ENCODE results near the gene ZBBX.
A peak's percentile ranks its signal among the peaks of the same experiment; 100 is the strongest.
"Not testable (repeated sequence)": the region's sequence is repeated elsewhere in the genome, so short reads cannot be mapped to it uniquely, and the experiment has no call there.

ZBBX gene

GRCh38 chr3:167380004-167380689 is at the start of gene ZBBX:
TSS of gene ZBBX (minus strand) at chr3:167380297. CDS start at chr3:167372901, 7,396 bp downstream.
- DNase-seq (ENCODE audit: low spot score in 2 of 2) (peak; percentile 69 to 74), ATAC-seq (replicated peaks; ENCODE audit: extremely low read depth, poor library complexity, severe bottlenecking) (peak; percentile 81)
- no peaks in the 10 kb centered on the region for H3K9me3 Mint-ChIP-seq
- peak within 1 kb of the TSS; percentile 81 for H3K27ac Mint-ChIP-seq (ENCODE audit: low read depth)
- peak within 1 kb of the TSS; percentile 66 for H3K4me3 Mint-ChIP-seq
- peaks cover 10% of the 10 kb centered on the region for H3K4me1 Mint-ChIP-seq
- no peaks in the 10 kb centered on the region for H3K27me3 Mint-ChIP-seq
- no peaks in the 10 kb centered on the region for H3K36me3 Mint-ChIP-seq (ENCODE audit: insufficient read depth)

GRCh38 chr3:167426962-167427361 is 46.9 kb upstream of the ZBBX start:
- peaks cover 14% of the 10 kb centered on the region for H3K9me3 Mint-ChIP-seq
- H3K27me3 Mint-ChIP-seq; H3K4me1 Mint-ChIP-seq; H3K27ac Mint-ChIP-seq (ENCODE audit: low read depth); ATAC-seq (replicated peaks; ENCODE audit: extremely low read depth, poor library complexity, severe bottlenecking); H3K4me3 Mint-ChIP-seq; DNase-seq (ENCODE audit: low spot score in 2 of 2); H3K36me3 Mint-ChIP-seq (ENCODE audit: insufficient read depth): not testable (repeated sequence)

- not testable (repeated sequence) for H3K27ac Mint-ChIP-seq (ENCODE audit: low read depth); H3K27me3 Mint-ChIP-seq; H3K4me1 Mint-ChIP-seq; DNase-seq (ENCODE audit: low spot score in 2 of 2); ATAC-seq (replicated peaks; ENCODE audit: extremely low read depth, poor library complexity, severe bottlenecking); H3K4me3 Mint-ChIP-seq; H3K36me3 Mint-ChIP-seq (ENCODE audit: insufficient read depth)
- H3K9me3 Mint-ChIP-seq: peaks cover 14% of the 10 kb centered on the region
Observed at GRCh38 chr3:167422396-167422795, 42.3 kb upstream of the ZBBX start.

GRCh38 chr3:167409611-167410010 is 29.5 kb upstream of the ZBBX start:
- no peaks in the 10 kb centered on the region for H3K4me1 Mint-ChIP-seq
- no peaks in the 10 kb centered on the region for H3K36me3 Mint-ChIP-seq (ENCODE audit: insufficient read depth)

GRCh38 chr3:167406876-167407492 is 26.9 kb upstream of the ZBBX start:
- no peaks in the 10 kb centered on the region for H3K4me1 Mint-ChIP-seq
- ATAC-seq (replicated peaks; ENCODE audit: extremely low read depth, poor library complexity, severe bottlenecking): no peak
- DNase-seq (ENCODE audit: low spot score in 2 of 2): no peak
- H3K27me3 Mint-ChIP-seq: no peaks in the 10 kb centered on the region
- H3K27ac Mint-ChIP-seq (ENCODE audit: low read depth): no peak overlapping the region
- no peak overlapping the region for H3K4me3 Mint-ChIP-seq
- H3K9me3 Mint-ChIP-seq: no peaks in the 10 kb centered on the region
- no peaks in the 10 kb centered on the region for H3K36me3 Mint-ChIP-seq (ENCODE audit: insufficient read depth)

More at GRCh38 chr3:167409611-167410010, 29.5 kb upstream of the ZBBX start:
- no peak for DNase-seq (ENCODE audit: low spot score in 2 of 2)
- no peak for ATAC-seq (replicated peaks; ENCODE audit: extremely low read depth, poor library complexity, severe bottlenecking)
- no peaks in the 10 kb centered on the region for H3K9me3 Mint-ChIP-seq
- no peak overlapping the region for H3K4me3 Mint-ChIP-seq
- no peak overlapping the region for H3K27ac Mint-ChIP-seq (ENCODE audit: low read depth)
- H3K27me3 Mint-ChIP-seq: no peaks in the 10 kb centered on the region

- Mint-ChIP-seq H3K27ac (ENCODE audit: low read depth) (no peak overlapping the region), H3K4me3 (no peak overlapping the region), H3K4me1 (no peaks in the 10 kb centered on the region), H3K9me3 (no peaks in the 10 kb centered on the region), H3K27me3 (no peaks in the 10 kb centered on the region), H3K36me3 (ENCODE audit: insufficient read depth) (no peaks in the 10 kb centered on the region)
- no peak for ATAC-seq (replicated peaks; ENCODE audit: extremely low read depth, poor library complexity, severe bottlenecking)
- no peak for DNase-seq (ENCODE audit: low spot score in 2 of 2)
Observed at GRCh38 chr3:167397826-167398225, 17.7 kb upstream of the ZBBX start.

GRCh38 chr3:167396075-167396474 is 16.0 kb upstream of the ZBBX start:
- Mint-ChIP-seq H3K9me3 (no peaks in the 10 kb centered on the region), H3K27ac (ENCODE audit: low read depth) (no peak overlapping the region), H3K4me1 (no peaks in the 10 kb centered on the region), H3K36me3 (ENCODE audit: insufficient read depth) (no peaks in the 10 kb centered on the region), H3K4me3 (no peak overlapping the region), H3K27me3 (no peaks in the 10 kb centered on the region)
- no peak for DNase-seq (ENCODE audit: low spot score in 2 of 2)
- no peak for ATAC-seq (replicated peaks; ENCODE audit: extremely low read depth, poor library complexity, severe bottlenecking)

GRCh38 chr3:167394003-167394402 is 13.9 kb upstream of the ZBBX start:
- DNase-seq (ENCODE audit: low spot score in 2 of 2) (no peak), ATAC-seq (replicated peaks; ENCODE audit: extremely low read depth, poor library complexity, severe bottlenecking) (no peak)
- H3K4me1 Mint-ChIP-seq: no peaks in the 10 kb centered on the region
- H3K27me3 Mint-ChIP-seq: no peaks in the 10 kb centered on the region
- H3K27ac Mint-ChIP-seq (ENCODE audit: low read depth): no peak overlapping the region
- H3K4me3 Mint-ChIP-seq: no peak overlapping the region
- no peaks in the 10 kb centered on the region for H3K9me3 Mint-ChIP-seq
- no peaks in the 10 kb centered on the region for H3K36me3 Mint-ChIP-seq (ENCODE audit: insufficient read depth)

- no peak for ATAC-seq (replicated peaks; ENCODE audit: extremely low read depth, poor library complexity, severe bottlenecking)
Observed at GRCh38 chr3:167382155-167382554, 2.1 kb upstream of the ZBBX start.

GRCh38 chr3:167375478-167375877 is 4.6 kb downstream of the ZBBX start:
- H3K9me3 Mint-ChIP-seq: no peaks in the 10 kb centered on the region
- H3K27ac Mint-ChIP-seq (ENCODE audit: low read depth): no peak overlapping the region
- ATAC-seq (replicated peaks; ENCODE audit: extremely low read depth, poor library complexity, severe bottlenecking): no peak
- no peaks in the 10 kb centered on the region for H3K36me3 Mint-ChIP-seq (ENCODE audit: insufficient read depth)
- no peak overlapping the region for H3K4me3 Mint-ChIP-seq
- no peak for DNase-seq (ENCODE audit: low spot score in 2 of 2)
- no peaks in the 10 kb centered on the region for H3K27me3 Mint-ChIP-seq
- H3K4me1 Mint-ChIP-seq: peaks cover 6% of the 10 kb centered on the region

More at GRCh38 chr3:167382155-167382554, 2.1 kb upstream of the ZBBX start:
- no peak overlapping the region for H3K4me3 Mint-ChIP-seq
- H3K9me3 Mint-ChIP-seq: no peaks in the 10 kb centered on the region
- no peaks in the 10 kb centered on the region for H3K36me3 Mint-ChIP-seq (ENCODE audit: insufficient read depth)
- no peak for DNase-seq (ENCODE audit: low spot score in 2 of 2)
- H3K4me1 Mint-ChIP-seq: peaks cover 10% of the 10 kb centered on the region
- no peaks in the 10 kb centered on the region for H3K27me3 Mint-ChIP-seq
- no peak overlapping the region for H3K27ac Mint-ChIP-seq (ENCODE audit: low read depth)

GRCh38 chr3:167372138-167372537 is 8.0 kb downstream of the ZBBX start:
- Mint-ChIP-seq H3K4me3 (no peak overlapping the region), H3K27me3 (no peaks in the 10 kb centered on the region)

GRCh38 chr3:167361948-167362347 is 18.1 kb downstream of the ZBBX start:
- Mint-ChIP-seq H3K9me3 (peaks cover 9% of the 10 kb centered on the region), H3K4me3 (no peak overlapping the region), H3K4me1 (no peaks in the 10 kb centered on the region), H3K27me3 (no peaks in the 10 kb centered on the region), H3K36me3 (ENCODE audit: insufficient read depth) (no peaks in the 10 kb centered on the region), H3K27ac (ENCODE audit: low read depth) (no peak overlapping the region)
- ATAC-seq (replicated peaks; ENCODE audit: extremely low read depth, poor library complexity, severe bottlenecking) (no peak), DNase-seq (ENCODE audit: low spot score in 2 of 2) (no peak)

More at GRCh38 chr3:167372138-167372537, 8.0 kb downstream of the ZBBX start:
- no peaks in the 10 kb centered on the region for H3K9me3 Mint-ChIP-seq
- no peak overlapping the region for H3K27ac Mint-ChIP-seq (ENCODE audit: low read depth)
- no peak for DNase-seq (ENCODE audit: low spot score in 2 of 2)
- ATAC-seq (replicated peaks; ENCODE audit: extremely low read depth, poor library complexity, severe bottlenecking): no peak
- H3K4me1 Mint-ChIP-seq: no peaks in the 10 kb centered on the region
- no peaks in the 10 kb centered on the region for H3K36me3 Mint-ChIP-seq (ENCODE audit: insufficient read depth)

GRCh38 chr3:167361306-167361705 is 18.8 kb downstream of the ZBBX start:
- Mint-ChIP-seq H3K9me3 (peaks cover 13% of the 10 kb centered on the region), H3K4me1 (no peaks in the 10 kb centered on the region), H3K27ac (ENCODE audit: low read depth) (no peak overlapping the region), H3K4me3 (no peak overlapping the region), H3K36me3 (ENCODE audit: insufficient read depth) (no peaks in the 10 kb centered on the region), H3K27me3 (no peaks in the 10 kb centered on the region)
- no peak for DNase-seq (ENCODE audit: low spot score in 2 of 2)
- ATAC-seq (replicated peaks; ENCODE audit: extremely low read depth, poor library complexity, severe bottlenecking): no peak
